GM23338 (cell line): ENCODE results near the gene CEP72. TPM values are rescaled to one million over a fixed set of nuclear protein-coding genes. Genes with fewer than 3 reads are reported as not detected.

Source experiments
- ATAC-seq: fragments of 200-7000 bp; cut with Tn5 transposase; 3 replicates; pipeline ENCODE4 v1.9.1; 2020
- DNase-seq: peaks from one replicate; pipeline ENCODE4 v3.0.0-alpha.2; 2015; ENCODE audit warnings: low spot score
- H2AFZ ChIP-seq: fragments of 200-600 bp; sonication (generic); 2 replicates; pipeline ENCODE4 v1.8.0; 2016; ENCODE audit warnings: antibody characterized with exemption, mild to moderate bottlenecking, moderate library complexity
- H3F3A ChIP-seq: fragments of 200-600 bp; sonication (generic); replicated peaks from 2 replicates; pipeline ENCODE4 v1.8.0; 2017; ENCODE audit warnings: antibody characterized with exemption, mixed run types, low read depth
- H3K27ac ChIP-seq: fragments of 200-600 bp; sonication (generic); 2 replicates; pipeline ENCODE4 v1.6.1; 2016; ENCODE audit warnings: low read depth
- H3K27me3 ChIP-seq: fragments of 200-600 bp; sonication (generic); 2 replicates; pipeline ENCODE4 v1.8.0; 2016; ENCODE audit warnings: mild to moderate bottlenecking, mixed run types, moderate library complexity; ENCODE audit not compliant: insufficient read depth
- H3K36me3 ChIP-seq: fragments of 200-600 bp; sonication (generic); 2 replicates; pipeline ENCODE4 v1.8.0; 2016; ENCODE audit warnings: mild to moderate bottlenecking; ENCODE audit not compliant: insufficient read depth
- H3K4me1 ChIP-seq: fragments of 200-600 bp; sonication (generic); 2 replicates; pipeline ENCODE4 v1.8.0; 2016; ENCODE audit warnings: mild to moderate bottlenecking, moderate library complexity; ENCODE audit not compliant: insufficient read depth
- H3K4me2 ChIP-seq: fragments of 200-600 bp; sonication (generic); 2 replicates; pipeline ENCODE4 v1.7.1; 2017; ENCODE audit warnings: mixed run types
- H3K4me3 ChIP-seq: fragments of 200-600 bp; sonication (generic); 2 replicates; pipeline ENCODE4 v1.6.1; 2016; ENCODE audit warnings: mixed run types
- H3K79me2 ChIP-seq: fragments of 200-600 bp; sonication (generic); replicated peaks from 2 replicates; pipeline ENCODE4 v1.8.0; 2017; ENCODE audit warnings: mild to moderate bottlenecking; ENCODE audit not compliant: insufficient read depth
- H3K9me2 ChIP-seq: fragments of 200-600 bp; sonication (generic); 2 replicates; pipeline ENCODE4 v1.8.0; 2017; ENCODE audit not compliant: insufficient read depth
- H4K20me1 ChIP-seq: fragments of 200-600 bp; sonication (generic); replicated peaks from 2 replicates; pipeline ENCODE4 v1.8.0; 2017; ENCODE audit warnings: mild to moderate bottlenecking; ENCODE audit not compliant: insufficient read depth
- H3K27ac Mint-ChIP-seq: 2 replicates; pipeline ENCODE4 v1.8.0; 2020; ENCODE audit warnings: inconsistent platforms, mild to moderate bottlenecking, moderate library complexity, mixed read lengths
- H3K27me3 Mint-ChIP-seq: 3 replicates; pipeline ENCODE4 v1.8.0; 2022; ENCODE audit warnings: low read depth, mild to moderate bottlenecking, moderate library complexity, mixed read lengths, inconsistent platforms; ENCODE audit not compliant: insufficient read depth, poor library complexity
- H3K36me3 Mint-ChIP-seq: 3 replicates; pipeline ENCODE4 v1.8.0; 2021; ENCODE audit warnings: low read depth, mild to moderate bottlenecking, inconsistent platforms, moderate library complexity, mixed read lengths
- H3K4me1 Mint-ChIP-seq: 3 replicates; pipeline ENCODE4 v1.8.0; 2020; ENCODE audit warnings: mild to moderate bottlenecking, inconsistent platforms, mixed read lengths
- H3K4me3 Mint-ChIP-seq: 3 replicates; pipeline ENCODE4 v1.8.0; 2021; ENCODE audit warnings: moderate library complexity, mild to moderate bottlenecking, inconsistent platforms, mixed read lengths
- H3K9me3 Mint-ChIP-seq: 3 replicates; pipeline ENCODE4 v1.8.0; 2020; ENCODE audit warnings: moderate library complexity, mild to moderate bottlenecking, inconsistent platforms, mixed read lengths
- CREB1 ChIP-seq: fragments of 250-450 bp; sonication (Bioruptor Pico); IDR thresholded peaks from 2 replicates; pipeline ENCODE4 v1.5.0; 2020; ENCODE audit warnings: low read depth, mild to moderate bottlenecking, moderate library complexity
- ETS1 ChIP-seq: IDR thresholded peaks from 2 replicates; pipeline ENCODE4 v1.6.1; 2016; ENCODE audit warnings: antibody characterized with exemption
- EZH2 ChIP-seq: fragments of 200-600 bp; sonication (generic); IDR thresholded peaks from one replicate; pipeline ENCODE4 v1.8.0; 2017; ENCODE audit warnings: antibody characterized with exemption, mild to moderate bottlenecking, low read depth; ENCODE audit not compliant: unreplicated experiment
- JUNB ChIP-seq: IDR thresholded peaks from one replicate; pipeline ENCODE4 v1.6.1; 2016; ENCODE audit warnings: antibody characterized with exemption; ENCODE audit not compliant: unreplicated experiment
- NANOG ChIP-seq: IDR thresholded peaks from 2 replicates; pipeline ENCODE4 v1.6.1; 2016; ENCODE audit warnings: antibody characterized with exemption, borderline replicate concordance
- ZNF114 ChIP-seq: fragments of 250-450 bp; sonication (Bioruptor Pico); IDR thresholded peaks from 2 replicates; pipeline ENCODE4 v1.5.0; 2020; ENCODE audit warnings: mild to moderate bottlenecking, moderate library complexity
- ZNF331 ChIP-seq: fragments of 250-450 bp; sonication (Bioruptor Pico); IDR thresholded peaks from 2 replicates; pipeline ENCODE4 v1.5.0; 2020; ENCODE audit warnings: low read depth, mild to moderate bottlenecking, moderate library complexity
- polyA plus RNA-seq: library from polyadenylated mRNA; unstranded; fragments of >200 nt; fragmentation: Nextera tagmentation; extraction: Ambion mirVana; gene quantifications from 2 replicates; pipeline ENCODE4 v1.2.1, GENCODE V29; 2016
- total RNA-seq: library from RNA; depleted of rRNA; stranded (reverse); fragments of >200 nt; shearing (Covaris generic); gene quantifications from 2 replicates; pipeline ENCODE4 v1.2.3, GENCODE V29; 2014
- TF ChIP-seq, protein P1 (sequence below): fragments of 250-450 bp; sonication (Bioruptor Pico); IDR thresholded peaks from 2 replicates; pipeline ENCODE4 v1.5.0; 2020; ENCODE audit warnings: mild to moderate bottlenecking, moderate library complexity

The CEP72 gene
- total and polyA plus RNA-seq, 2 experiments from 2014 or later: 15.5 to 27.1 TPM

GRCh38 chr5:638501-639252 lies 26.5 kb downstream of the CEP72 start (continued):
- TF ChIP-seq, protein P1, sequence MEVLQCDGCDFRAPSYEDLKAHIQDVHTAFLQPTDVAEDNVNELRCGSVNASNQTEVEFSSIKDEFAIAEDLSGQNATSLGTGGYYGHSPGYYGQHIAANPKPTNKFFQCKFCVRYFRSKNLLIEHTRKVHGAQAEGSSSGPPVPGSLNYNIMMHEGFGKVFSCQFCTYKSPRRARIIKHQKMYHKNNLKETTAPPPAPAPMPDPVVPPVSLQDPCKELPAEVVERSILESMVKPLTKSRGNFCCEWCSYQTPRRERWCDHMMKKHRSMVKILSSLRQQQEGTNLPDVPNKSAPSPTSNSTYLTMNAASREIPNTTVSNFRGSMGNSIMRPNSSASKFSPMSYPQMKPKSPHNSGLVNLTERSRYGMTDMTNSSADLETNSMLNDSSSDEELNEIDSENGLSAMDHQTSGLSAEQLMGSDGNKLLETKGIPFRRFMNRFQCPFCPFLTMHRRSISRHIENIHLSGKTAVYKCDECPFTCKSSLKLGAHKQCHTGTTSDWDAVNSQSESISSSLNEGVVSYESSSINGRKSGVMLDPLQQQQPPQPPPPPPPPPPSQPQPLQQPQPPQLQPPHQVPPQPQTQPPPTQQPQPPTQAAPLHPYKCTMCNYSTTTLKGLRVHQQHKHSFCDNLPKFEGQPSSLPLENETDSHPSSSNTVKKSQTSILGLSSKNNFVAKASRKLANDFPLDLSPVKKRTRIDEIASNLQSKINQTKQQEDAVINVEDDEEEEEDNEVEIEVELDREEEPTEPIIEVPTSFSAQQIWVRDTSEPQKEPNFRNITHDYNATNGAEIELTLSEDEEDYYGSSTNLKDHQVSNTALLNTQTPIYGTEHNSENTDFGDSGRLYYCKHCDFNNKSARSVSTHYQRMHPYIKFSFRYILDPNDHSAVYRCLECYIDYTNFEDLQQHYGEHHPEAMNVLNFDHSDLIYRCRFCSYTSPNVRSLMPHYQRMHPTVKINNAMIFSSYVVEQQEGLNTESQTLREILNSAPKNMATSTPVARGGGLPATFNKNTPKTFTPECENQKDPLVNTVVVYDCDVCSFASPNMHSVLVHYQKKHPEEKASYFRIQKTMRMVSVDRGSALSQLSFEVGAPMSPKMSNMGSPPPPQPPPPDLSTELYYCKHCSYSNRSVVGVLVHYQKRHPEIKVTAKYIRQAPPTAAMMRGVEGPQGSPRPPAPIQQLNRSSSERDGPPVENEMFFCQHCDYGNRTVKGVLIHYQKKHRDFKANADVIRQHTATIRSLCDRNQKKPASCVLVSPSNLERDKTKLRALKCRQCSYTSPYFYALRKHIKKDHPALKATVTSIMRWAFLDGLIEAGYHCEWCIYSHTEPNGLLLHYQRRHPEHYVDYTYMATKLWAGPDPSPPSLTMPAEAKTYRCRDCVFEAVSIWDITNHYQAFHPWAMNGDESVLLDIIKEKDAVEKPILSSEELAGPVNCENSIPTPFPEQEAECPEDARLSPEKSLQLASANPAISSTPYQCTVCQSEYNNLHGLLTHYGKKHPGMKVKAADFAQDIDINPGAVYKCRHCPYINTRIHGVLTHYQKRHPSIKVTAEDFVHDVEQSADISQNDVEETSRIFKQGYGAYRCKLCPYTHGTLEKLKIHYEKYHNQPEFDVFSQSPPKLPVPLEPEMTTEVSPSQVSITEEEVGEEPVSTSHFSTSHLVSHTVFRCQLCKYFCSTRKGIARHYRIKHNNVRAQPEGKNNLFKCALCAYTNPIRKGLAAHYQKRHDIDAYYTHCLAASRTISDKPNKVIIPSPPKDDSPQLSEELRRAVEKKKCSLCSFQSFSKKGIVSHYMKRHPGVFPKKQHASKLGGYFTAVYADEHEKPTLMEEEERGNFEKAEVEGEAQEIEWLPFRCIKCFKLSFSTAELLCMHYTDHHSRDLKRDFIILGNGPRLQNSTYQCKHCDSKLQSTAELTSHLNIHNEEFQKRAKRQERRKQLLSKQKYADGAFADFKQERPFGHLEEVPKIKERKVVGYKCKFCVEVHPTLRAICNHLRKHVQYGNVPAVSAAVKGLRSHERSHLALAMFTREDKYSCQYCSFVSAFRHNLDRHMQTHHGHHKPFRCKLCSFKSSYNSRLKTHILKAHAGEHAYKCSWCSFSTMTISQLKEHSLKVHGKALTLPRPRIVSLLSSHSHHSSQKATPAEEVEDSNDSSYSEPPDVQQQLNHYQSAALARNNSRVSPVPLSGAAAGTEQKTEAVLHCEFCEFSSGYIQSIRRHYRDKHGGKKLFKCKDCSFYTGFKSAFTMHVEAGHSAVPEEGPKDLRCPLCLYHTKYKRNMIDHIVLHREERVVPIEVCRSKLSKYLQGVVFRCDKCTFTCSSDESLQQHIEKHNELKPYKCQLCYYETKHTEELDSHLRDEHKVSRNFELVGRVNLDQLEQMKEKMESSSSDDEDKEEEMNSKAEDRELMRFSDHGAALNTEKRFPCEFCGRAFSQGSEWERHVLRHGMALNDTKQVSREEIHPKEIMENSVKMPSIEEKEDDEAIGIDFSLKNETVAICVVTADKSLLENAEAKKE (CRISPR knock-in tag): no peak
- TF ChIP-seq ETS1 (no peak), CREB1 (CRISPR knock-in tag) (no peak), EZH2 (no peak), NANOG (no peak), ZNF114 (CRISPR knock-in tag) (no peak), ZNF331 (CRISPR knock-in tag) (no peak)

GRCh38 chr5:639253-639530 lies 27.1 kb downstream of the CEP72 start:
- Histone ChIP-seq H4K20me1 (peaks cover 13% of the 10 kb centered on the region), H3K27me3 (no peaks in the 10 kb centered on the region), H3K79me2 (no peaks in the 10 kb centered on the region), H3K27ac (no peak overlapping the region), H3K36me3 (peaks cover 6% of the 10 kb centered on the region; the same call in 1 of the 2 replicates), H3K4me2 (no peak overlapping the region), H3F3A (no peaks in the 10 kb centered on the region), H3K9me2 (no peaks in the 10 kb centered on the region), H3K4me1 (no peaks in the 10 kb centered on the region), H3K4me3 (no peak overlapping the region), H2AFZ (no peak overlapping the region)
- Mint-ChIP-seq H3K4me1 (no peaks in the 10 kb centered on the region), H3K27ac (no peak overlapping the region), H3K9me3 (no peaks in the 10 kb centered on the region), H3K27me3 (peaks cover 3% of the 10 kb centered on the region), H3K4me3 (no peak overlapping the region), H3K36me3 (peaks cover 62% of the 10 kb centered on the region)
- DNase-seq: no peak
- ATAC-seq: no peak
- TF ChIP-seq NANOG: no peak
- TF ChIP-seq JUNB: no peak
- TF ChIP-seq, protein P1 (CRISPR knock-in tag): no peak
- TF ChIP-seq EZH2: no peak
